ENCODE measurements around the gene AGO1. TPM values are rescaled to one million over a fixed set of nuclear protein-coding genes. Genes with fewer than 3 reads are reported as not detected.
"Not testable (repeated sequence)": the region's sequence is repeated elsewhere in the genome, so short reads cannot be mapped to it uniquely, and the experiment has no call there.

The AGO1 gene
- polyA plus RNA-seq, 5 donors: 15.8 to 22.9 (median 19.0) TPM

DNA sequence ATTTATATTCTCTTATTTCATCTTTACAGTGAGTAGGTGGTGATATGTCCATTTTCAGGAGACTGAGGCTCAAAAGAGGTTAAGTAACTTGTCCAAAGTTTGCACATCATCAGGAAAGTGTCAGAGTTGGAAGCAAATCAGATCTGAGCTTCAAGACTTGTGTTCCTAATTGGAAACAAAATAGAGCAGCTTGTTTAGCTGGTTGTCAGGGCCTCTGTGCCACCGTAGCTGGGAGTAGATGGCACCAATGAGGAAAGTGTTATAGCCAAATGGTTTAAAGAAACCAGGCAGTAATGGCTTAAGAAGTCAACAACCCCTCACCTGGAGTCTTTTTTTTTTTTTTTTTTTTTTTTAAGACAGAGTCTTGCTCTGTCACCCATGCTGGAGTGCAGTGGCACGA lies 19.7 kb downstream of the AGO1 start:
- DNase-seq: no peak

GRCh38 chr1:35914717-35915116 lies 31.7 kb downstream of the AGO1 start:
- DNase-seq: no peak

- DNase-seq: no peak
Measured at GRCh38 chr1:35915693-35916092, 32.7 kb downstream of the AGO1 start.

DNA sequence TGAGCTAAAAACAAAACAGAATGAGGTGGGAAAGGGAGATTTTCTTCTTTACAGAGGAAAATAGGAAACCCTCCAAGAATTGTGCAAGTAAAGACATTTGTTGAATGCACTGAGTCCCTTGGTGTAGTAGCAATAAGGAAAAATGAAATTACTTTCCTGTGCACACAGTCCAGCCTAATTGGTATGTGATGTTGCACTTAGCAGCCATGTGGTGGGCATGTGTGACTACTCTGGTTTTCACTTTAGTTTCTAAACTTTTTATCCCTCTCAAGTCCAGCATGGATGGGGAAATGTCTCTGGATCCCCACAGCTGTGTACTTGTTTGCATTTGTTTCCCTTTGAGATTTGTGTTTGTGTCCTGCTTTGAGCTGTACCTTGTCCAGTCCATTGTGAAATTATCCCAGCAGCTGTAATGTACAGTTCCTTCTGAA lies 40.8 kb downstream of the AGO1 start:
- DNase-seq: no peak

DNA sequence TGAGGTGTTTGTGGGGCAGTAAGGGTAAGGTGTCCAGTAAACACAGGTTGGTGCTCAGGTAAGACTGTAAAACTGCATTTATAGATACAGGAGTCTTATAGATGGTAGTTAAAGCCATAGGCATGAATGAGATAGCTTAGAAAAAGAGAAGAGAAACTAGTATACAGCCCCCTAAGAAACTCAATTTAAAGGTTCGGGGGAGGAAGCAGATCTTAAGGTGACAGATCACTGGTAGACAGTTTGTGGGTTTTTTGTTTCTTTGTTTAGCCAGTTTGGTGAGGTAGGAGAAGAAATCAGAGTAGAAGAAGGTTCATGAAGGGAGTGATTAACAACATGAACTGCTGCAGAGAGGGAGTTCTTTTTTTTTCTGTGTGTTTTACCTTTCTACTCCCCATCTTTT lies 41.8 kb downstream of the AGO1 start:
- no peak for DNase-seq

DNA sequence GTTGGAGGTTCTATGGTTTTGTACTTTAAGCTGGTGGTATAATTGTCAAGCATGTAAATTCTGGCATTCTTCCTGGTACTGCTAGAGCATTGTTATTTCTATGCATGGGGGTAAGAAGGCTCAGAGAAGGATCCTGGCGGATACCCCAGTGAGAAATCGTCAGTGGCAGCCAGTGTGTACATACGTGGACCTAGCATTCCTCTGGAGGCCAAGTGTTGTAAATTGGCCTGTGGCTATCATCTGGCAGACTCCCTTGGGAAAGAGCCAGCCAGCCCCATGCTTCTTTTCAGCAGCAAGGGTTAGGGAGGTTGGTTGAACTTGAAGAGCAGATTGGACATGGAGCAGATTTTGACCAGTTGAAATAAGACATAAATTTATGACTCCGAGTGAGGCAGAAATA lies 42.7 kb downstream of the AGO1 start:
- no peak for DNase-seq

GRCh38 chr1:35927472-35927871 lies 44.5 kb downstream of the AGO1 start:
- DNase-seq: no peak

DNA sequence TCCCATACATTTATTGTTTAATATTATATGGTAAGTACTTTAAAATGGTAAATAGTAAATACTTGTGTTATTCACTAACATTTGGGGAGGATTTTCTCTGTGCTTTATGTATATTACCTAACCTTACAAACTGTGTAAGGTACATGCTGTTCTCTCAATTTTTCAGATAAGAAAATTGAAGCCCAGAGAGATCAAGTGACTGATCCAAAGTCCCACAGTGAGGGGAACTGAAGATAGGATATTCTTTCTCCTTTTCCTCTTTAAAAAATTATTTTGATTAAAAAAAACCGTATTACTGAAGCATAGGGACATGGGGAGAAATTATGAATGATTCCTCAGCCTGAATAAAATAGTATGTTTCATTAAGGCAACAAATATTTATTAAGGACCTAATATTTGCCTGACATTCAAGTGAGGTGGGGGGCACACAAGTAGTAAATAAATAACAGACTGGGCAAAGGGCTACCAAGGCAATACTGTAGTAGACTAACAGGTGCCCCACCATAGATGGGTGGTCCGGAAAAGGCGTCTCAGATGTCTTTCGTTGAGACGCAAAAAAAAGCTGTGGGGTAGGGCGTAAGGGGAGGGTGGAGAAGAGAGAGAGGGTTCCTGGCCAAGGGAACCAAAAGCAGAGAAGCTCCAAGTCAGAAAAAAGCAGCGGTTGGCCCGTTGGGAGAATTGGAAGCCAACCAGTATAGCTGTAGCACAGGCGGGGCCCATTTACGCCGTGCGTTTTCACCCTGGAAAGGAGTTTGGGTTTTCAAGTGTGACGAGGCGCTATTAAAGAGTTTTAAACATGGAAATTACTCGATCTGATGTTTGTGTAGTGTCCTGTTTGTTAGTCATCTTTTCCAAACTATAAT lies 47.0 kb downstream of the AGO1 start:
- DNase-seq: peak in 1 of 2 donors; percentile 46

DNA sequence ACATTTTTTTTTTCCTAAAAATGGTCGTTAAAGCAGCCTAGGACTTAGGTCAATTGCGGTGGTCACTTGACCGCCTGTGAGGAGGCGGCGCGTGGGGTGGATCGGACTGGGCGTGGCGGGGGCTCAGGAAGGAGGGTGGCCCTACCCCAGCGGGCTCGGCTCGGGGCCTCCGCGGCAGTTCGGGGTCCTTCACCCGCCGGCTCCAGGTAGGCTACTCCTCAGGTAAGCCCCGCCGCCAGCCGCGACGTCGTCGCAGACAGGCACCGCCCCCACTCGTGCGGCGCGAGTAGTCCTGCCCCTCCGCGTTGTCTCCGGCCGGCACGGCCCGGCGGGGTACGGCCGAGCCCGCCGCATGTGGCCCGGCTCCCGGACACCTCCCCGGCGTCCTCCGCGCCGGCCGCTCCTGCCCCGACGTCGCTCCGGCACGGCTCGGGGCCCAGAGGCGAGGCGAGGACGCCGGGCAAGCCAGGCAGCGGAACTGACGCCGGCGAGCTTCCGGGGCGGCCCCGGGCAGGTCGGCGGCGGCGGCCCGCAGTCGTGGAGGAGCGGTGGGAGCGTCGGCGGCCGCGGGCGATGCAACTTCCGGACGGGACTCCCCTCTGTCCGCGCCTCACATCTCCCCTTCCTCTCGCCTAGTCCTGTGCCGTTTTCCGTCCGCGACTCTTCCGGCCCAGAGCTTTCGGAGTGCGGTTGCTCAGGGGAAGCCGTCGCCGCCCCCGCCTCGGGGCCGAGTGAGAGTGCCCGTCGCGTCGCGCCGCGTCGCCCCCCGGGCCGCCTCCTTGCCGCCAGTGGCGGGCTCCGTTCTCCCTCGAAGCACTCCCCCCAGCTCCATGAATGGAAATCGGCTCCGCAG lies 47.8 kb downstream of the AGO1 start, which contains the start of gene AGO3:
Gene AGO3, plus strand, starts transcription at position 513 of the 853 bp plus-strand sequence. Its CDS starts 322 bp downstream, at position 835.
- peak; percentile 80 to 81 for DNase-seq

DNA sequence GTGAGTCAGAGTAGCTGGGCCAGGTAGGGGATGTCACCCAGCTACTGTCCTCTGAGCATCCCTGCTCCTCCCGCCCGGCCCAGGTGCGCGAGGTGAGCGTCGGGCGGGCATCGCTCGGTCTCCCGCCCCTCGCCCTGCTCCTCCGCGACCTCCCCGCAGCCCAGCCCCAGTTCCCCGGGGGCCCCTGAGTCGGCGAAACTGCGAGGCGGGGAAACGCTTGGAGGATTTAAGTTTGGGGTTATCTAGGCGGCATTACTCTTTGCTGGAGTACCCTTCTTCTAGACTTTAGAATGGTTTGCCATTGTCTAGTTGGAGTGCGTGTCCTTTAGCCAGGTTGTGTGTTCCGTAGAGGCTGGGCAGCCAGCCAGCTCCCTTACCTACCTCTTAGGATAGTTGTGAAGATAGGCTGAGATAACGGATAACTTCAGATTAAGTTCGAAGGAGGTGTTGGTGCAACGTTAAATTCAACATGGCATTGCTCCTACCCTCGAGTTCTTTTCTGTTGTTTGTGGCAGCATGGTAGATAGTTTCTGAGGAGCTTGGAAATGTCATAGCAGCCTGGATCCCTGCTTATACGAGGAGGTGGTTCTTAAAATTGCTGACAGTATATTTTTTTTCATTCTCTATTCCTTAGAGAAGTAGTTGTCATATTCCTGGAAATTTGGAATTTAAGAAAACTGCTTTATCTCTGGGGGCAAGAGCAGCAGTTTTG lies 48.6 kb downstream of the AGO1 start:
- DNase-seq: no peak

GRCh38 chr1:35932158-35932636 lies 49.2 kb downstream of the AGO1 start:
- no peak for DNase-seq

DNA sequence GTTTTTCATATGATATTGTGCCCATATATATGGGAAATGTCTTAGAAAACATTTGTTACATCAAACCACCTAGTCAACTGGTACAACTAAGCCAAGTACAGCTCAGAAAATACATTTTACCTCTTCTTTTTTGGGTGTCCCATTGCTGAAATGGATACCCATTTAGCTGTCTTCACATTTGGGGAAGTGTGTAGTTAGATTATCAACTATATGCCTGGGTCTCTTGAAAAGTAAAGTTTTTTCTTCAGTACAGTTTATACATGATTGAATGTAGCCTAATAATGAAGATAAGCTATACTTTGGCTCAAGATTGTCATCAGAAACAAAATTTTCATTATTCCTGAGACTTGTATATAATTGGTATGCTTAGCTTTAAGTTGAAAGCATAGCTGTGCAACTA lies 49.9 kb downstream of the AGO1 start:
- DNase-seq: no peak

DNA sequence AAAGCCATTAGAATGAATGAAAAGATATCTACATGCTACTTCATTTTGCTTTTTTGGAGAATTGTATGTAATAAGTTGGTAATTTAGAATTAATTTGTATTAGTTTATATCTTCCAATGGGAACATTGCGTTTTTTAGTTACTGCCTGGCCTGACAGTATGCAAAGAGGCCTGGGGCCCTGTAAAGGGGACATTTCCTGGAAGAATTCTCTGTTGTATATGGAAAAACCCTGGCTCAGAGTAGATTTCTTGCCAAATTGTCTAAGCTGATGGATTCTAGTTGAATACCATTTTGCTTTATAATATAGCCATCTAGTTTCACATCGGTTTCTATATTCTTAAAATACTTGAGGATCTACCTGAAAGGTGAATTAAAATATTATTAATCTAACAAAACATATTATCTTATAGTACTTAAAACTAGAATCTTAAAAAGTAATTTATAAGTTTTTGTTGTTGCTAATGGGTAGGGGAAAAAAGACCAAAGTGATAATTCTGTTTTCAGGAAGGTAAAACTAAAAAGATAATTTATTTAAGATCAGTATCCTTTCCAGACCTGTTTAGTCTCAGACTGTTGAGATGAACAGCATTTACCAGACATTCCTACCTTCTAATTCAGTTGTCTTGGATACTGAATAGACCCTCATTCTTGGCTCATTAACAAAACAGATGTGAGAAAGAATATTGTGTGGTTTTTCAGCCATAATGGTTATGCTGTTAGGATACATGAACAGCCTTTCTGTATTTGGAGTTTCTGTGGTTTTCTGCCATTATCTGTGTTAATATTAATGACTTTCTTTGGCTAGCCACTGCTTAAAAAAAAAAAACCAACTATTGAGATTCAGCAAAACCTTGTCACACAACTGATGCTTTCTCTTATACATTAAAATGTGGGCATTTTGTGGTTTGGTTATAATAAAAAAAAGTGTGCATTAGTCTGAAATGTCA lies 52.7 kb downstream of the AGO1 start:
- DNase-seq: peak; percentile 71 to 83

DNA sequence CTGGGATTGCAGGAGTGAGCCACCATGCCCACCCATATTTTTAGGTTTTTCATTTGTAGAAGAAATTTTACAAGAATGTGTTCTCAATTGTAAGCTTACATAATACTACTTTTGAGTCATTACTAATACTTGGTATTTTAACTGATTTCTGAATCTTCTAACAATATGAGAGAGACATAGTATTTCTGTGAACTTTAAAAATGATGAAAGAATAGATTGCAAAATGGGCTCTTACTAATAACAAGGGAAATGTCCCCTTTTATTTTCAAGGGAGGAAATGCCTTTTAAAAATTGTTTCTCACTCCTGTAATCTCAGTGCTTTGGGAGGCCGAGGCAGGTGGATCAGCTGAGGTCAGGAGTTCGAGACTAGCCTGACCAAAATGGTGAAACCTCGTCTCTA lies 53.8 kb downstream of the AGO1 start:
- no peak for DNase-seq

GRCh38 chr1:35939484-35939883 lies 56.5 kb downstream of the AGO1 start:
- no peak for DNase-seq

GRCh38 chr1:35945327-35945726 lies 62.3 kb downstream of the AGO1 start:
- DNase-seq: no peak

- no peak for DNase-seq
Measured at GRCh38 chr1:35947547-35947946, 64.5 kb downstream of the AGO1 start.

GRCh38 chr1:35958558-35958957 lies 75.5 kb downstream of the AGO1 start:
- no peak for DNase-seq

GRCh38 chr1:35959304-35959703 lies 76.3 kb downstream of the AGO1 start:
- no peak for DNase-seq

DNA sequence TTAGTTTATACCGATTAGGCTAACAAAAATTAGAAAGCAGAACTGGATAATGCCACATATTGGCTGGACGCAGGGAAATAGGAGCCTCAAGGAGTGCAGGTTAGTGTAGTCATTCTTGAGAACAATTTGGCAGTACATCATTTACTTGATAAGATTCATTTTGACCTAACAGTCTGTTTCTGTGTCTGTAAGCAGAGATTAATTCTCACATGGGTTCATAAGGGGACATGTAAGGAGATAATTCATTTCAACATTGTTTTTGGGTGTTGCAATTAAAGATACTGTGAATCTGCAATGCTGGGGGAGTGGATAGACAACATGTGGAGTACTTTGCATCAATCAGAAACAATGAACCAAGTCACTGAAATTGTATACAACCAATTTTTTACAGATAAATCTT lies 79.9 kb downstream of the AGO1 start:
- no peak for DNase-seq

- not testable (repeated sequence) for DNase-seq
Measured at GRCh38 chr1:35964277-35964676, 81.3 kb downstream of the AGO1 start.
